GM21737 (cell line): Measurements from ENCODE around the gene FAM174B.
A peak's percentile ranks its signal among the peaks of the same experiment; 100 is the strongest.

ENCODE experiments used
- ATAC-seq: cut with Tn5 transposase; IDR thresholded peaks from one replicate; pipeline ENCODE4 v1.9.1; 2021; ENCODE audit warnings: mild to moderate bottlenecking, moderate library complexity; ENCODE audit not compliant: unreplicated experiment

FAM174B gene

DNA sequence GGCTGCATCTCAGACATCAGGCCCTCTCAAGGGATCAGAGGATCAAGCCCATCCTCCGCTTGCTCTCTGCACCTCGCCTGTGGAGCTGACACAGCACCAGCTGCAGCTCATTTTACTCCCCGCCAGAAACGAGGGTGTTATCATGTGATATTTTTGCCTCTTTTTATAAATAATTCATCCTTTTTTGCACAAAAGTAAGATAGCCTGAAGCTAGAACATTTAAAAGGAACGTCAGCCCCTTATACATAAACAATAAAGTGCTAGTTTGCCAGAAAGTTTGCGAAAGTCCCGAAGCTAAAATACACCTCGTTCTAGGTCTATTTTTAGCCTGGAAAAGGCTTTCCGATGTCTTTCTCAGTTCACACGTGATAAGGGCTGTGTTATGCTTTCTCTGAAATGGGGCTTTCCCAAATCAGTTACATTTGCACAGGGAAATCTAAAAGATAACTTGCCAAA is 9.6 kb upstream of the FAM174B start:
- no peak for ATAC-seq

- ATAC-seq, result no peak
Measured at GRCh38 chr15:92664178-92664900, 8.8 kb upstream of the FAM174B start.

DNA sequence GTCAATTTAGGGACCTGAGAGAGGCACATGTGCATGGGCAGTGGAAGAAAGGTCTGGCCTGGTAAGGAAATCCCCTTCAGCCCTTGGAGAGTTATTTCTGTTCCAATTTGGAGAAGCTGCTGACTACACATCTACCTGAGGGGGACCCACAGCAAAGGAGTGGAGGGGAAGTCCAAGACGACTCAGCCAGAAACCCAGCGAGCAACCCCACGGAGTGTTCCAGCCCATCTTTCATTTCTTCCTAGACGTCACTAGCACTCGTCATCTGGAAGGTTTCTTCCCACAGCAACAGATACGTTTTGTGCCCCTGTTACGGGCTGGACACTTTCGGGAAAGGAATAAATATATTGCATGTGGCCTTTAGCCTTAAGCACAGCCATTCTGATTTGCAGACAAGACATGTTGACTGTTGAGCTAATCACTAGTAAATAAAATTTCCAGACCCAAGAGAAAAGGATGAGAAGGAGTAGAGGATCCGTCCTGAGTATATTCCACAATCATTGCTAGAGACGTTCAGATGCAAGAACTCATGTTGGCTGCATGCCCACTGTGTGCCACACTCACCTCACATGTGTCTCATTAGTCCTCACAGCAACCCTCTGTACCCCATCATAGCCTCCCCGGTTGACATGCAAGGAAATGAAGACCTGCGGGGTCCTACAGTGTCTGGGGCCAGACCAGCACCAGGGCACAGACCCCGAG is 7.8 kb upstream of the FAM174B start:
- peak; percentile 55 for ATAC-seq

GRCh38 chr15:92662762-92663161 is 7.2 kb upstream of the FAM174B start:
- no peak for ATAC-seq

DNA sequence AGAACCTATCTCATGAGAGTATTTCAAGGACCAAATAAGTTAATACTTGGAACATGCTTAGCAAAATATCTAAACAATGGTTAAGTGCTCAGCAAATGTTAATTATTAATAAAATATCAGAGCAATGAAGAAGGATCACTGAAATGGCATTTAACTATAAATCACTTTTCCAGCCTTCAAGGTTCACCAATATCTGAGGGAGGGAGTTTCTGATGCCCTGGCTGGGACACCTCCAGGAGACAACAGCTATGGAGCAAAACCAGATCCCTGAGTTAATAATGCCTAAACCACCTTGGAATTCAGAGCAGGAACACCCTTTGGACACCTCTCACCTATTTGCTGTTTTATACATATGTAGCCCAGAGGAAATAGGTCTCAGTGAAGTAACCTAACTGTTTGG is 6.4 kb upstream of the FAM174B start:
- ATAC-seq, result no peak

- ATAC-seq, result no peak
Measured at GRCh38 chr15:92661069-92661468, 5.5 kb upstream of the FAM174B start.

DNA sequence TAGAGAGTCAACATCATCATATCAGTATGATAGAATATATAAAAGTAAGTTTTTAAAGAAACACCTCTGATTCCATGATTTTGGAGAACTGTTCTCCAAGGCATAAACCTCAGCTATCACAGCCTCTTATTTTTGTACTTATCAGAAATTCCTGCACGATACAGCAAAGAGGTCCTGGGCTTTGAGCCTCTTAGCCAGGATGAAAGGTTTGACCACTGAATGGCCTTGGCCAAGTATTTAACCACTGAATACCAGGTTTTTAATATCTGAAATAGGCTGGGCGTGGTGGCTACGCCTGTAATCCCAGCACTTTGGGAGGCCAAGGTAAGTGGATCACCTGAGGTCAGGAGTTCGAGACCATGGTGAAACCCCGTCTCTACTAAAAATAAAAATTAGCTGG is 1.9 kb upstream of the FAM174B start:
- no peak for ATAC-seq

DNA sequence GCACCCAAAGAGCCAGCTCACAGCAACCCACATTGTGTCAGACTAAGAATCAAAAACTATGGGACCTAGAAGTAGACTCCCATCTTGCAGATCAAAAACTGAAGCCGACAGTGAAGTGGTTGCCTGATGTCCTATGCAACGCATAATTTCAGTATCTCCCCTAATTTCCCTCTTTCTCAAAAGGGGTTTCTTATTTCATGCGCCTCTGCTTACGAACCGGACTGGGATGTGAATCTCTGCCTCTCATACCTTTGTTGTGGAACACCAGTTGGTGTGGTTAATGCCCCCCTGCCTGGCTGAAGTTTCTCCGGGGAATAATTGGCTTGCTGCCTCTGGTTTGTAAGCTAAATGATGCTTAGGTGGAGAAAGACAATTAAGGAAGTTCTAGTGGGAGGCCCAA is 514 bp upstream of the FAM174B start:
- ATAC-seq, result no peak

DNA sequence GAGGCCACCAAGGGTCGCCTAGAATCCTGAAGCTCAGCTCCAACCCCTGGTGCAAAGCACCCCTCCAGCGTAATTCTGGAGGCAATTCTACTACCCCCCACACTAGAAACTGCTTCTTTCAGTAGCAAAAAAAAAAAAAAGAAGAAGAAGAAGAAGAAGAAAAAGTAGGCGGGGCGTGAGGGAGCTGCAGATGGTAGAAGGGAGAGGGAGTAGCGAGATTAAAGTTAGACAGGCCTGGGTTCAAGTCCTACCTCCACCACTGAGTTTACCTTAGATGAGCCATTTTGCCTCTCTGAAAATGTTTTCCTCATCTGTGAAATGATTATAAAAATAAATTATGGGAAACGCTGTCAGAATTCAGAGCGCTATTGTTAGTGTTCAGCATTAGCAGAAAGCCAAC is 913 bp downstream of the FAM174B start:
- no peak for ATAC-seq

DNA sequence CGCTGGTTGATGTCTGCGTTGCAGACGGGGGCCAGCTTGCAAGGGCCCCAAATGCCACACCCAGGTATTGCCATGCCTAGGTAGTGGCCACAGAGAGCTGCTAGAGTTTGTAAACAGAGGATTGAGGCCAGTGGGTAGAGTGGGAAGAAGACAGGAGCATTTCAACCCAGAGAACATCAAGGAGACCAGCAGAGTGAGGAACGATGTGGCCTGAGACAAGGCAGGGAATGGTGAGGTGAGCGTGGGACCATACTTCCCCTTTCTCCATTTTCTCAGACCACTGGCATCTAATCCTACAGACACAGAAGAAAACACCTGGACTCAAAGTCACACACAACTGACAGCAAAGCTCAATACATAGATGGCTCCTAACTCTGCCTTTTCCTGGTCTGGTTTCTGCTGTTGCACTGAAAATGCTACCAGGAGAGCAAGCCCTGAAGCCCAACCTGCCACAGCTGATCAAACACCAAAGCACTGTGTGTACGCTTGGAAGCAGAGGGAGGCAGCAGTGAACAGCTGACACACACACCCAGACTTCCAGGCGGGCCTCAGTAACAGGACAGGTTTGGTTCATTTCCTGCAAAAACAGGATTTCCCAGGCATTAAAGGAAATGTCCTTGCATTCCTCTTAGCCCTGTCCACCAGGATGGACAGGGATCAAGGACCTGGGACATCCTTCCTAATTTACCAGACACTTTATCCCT is 1.6 kb downstream of the FAM174B start:
- no peak for ATAC-seq

GRCh38 chr15:92653366-92653765 is 2.2 kb downstream of the FAM174B start:
- ATAC-seq, result no peak

GRCh38 chr15:92652576-92652966 is 3.0 kb downstream of the FAM174B start:
- no peak for ATAC-seq

- no peak for ATAC-seq
Measured at GRCh38 chr15:92651877-92652575, 3.5 kb downstream of the FAM174B start.

- ATAC-seq, result no peak
Measured at GRCh38 chr15:92650966-92651365, 4.6 kb downstream of the FAM174B start.

GRCh38 chr15:92650256-92650655 is 5.3 kb downstream of the FAM174B start:
- ATAC-seq, result no peak

- no peak for ATAC-seq
Measured at GRCh38 chr15:92648190-92648875, 7.2 kb downstream of the FAM174B start.

GRCh38 chr15:92647467-92648163 is 8.0 kb downstream of the FAM174B start:
- ATAC-seq, result no peak

- no peak for ATAC-seq
Measured at GRCh38 chr15:92646216-92646615, 9.4 kb downstream of the FAM174B start.

- ATAC-seq, result no peak
Measured at GRCh38 chr15:92645731-92646130, 9.8 kb downstream of the FAM174B start.

GRCh38 chr15:92645051-92645631 is 10.4 kb downstream of the FAM174B start:
- no peak for ATAC-seq
